HEK293 (cell line): ENCODE measurements around the gene TGM5.

ENCODE experiments used
- KLF7 ChIP-seq: fragments of 450-650 bp; formaldehyde crosslinking; IDR thresholded peaks from 2 replicates; pipeline ENCODE4 v1.5.1; 2016; ENCODE audit warnings: missing biosample characterization, missing genetic modification characterization, borderline replicate concordance
- ZBTB8A ChIP-seq: fragments of 450-650 bp; formaldehyde crosslinking; IDR thresholded peaks from 2 replicates; pipeline ENCODE4 v1.5.1; 2016; ENCODE audit warnings: missing biosample characterization, missing genetic modification characterization
- ZFP69B ChIP-seq: fragments of 450-650 bp; formaldehyde crosslinking; IDR thresholded peaks from 2 replicates; pipeline ENCODE4 v1.5.1; 2016; ENCODE audit warnings: missing biosample characterization, missing genetic modification characterization
- ZNF132 ChIP-seq: fragments of 450-650 bp; formaldehyde crosslinking; IDR thresholded peaks from 2 replicates; pipeline ENCODE4 v1.5.1; 2017; ENCODE audit warnings: missing biosample characterization, missing genetic modification characterization, borderline replicate concordance
- ZNF174 ChIP-seq: fragments of 450-650 bp; formaldehyde crosslinking; IDR thresholded peaks from 2 replicates; pipeline ENCODE4 v1.5.0; 2017; ENCODE audit warnings: missing biosample characterization, mild to moderate bottlenecking, missing genetic modification characterization
- ZNF274 ChIP-seq, 2 experiments: fragments of 200-500 bp in 1 of 2; fragments of 450-650 bp in 1 of 2; sonication (Bioruptor generic) in 1 of 2; formaldehyde crosslinking in 1 of 2; IDR thresholded peaks; 2 replicates each; pipeline versions ENCODE4 v1.5.1 to v1.6.1; 2014 to 2016; ENCODE audit warnings: borderline replicate concordance in 1 of 2, inconsistent platforms in 1 of 2, low read length in 1 of 2, missing biosample characterization in 1 of 2, missing genetic modification characterization in 1 of 2
- ZNF549 ChIP-seq: fragments of 450-650 bp; IDR thresholded peaks from 2 replicates; pipeline ENCODE4 v1.5.1; 2018; ENCODE audit warnings: missing biosample characterization, missing genetic modification characterization, mild to moderate bottlenecking, inconsistent platforms, moderate library complexity
- ZNF843 ChIP-seq: fragments of 450-650 bp; formaldehyde crosslinking; IDR thresholded peaks from 2 replicates; pipeline ENCODE4 v1.5.1; 2016; ENCODE audit warnings: missing biosample characterization, missing genetic modification characterization
- ZSCAN16 ChIP-seq: fragments of 450-650 bp; formaldehyde crosslinking; IDR thresholded peaks from 2 replicates; pipeline ENCODE4 v1.5.1; 2016; ENCODE audit warnings: missing biosample characterization, missing genetic modification characterization
- TF ChIP-seq, protein P1 (sequence below): fragments of 450-650 bp; formaldehyde crosslinking; IDR thresholded peaks from 2 replicates; pipeline ENCODE4 v1.5.1; 2016; ENCODE audit warnings: missing biosample characterization, missing genetic modification characterization
- TF ChIP-seq, protein P2 (sequence below): fragments of 450-650 bp; formaldehyde crosslinking; IDR thresholded peaks from 2 replicates; pipeline ENCODE4 v1.5.1; 2016; ENCODE audit warnings: missing biosample characterization, missing genetic modification characterization
- TF ChIP-seq, protein P3 (sequence below): fragments of 450-650 bp; formaldehyde crosslinking; IDR thresholded peaks from 2 replicates; pipeline ENCODE4 v1.5.1; 2016; ENCODE audit warnings: missing biosample characterization, missing genetic modification characterization, low read depth
- TF ChIP-seq, protein P4 (sequence below): fragments of 450-650 bp; formaldehyde crosslinking; IDR thresholded peaks from 2 replicates; pipeline ENCODE4 v1.5.1; 2016; ENCODE audit warnings: missing biosample characterization, missing genetic modification characterization
- TF ChIP-seq, protein P5 (sequence below): fragments of 450-650 bp; formaldehyde crosslinking; IDR thresholded peaks from 2 replicates; pipeline ENCODE4 v1.5.1; 2017; ENCODE audit warnings: missing biosample characterization, missing genetic modification characterization

DNA sequence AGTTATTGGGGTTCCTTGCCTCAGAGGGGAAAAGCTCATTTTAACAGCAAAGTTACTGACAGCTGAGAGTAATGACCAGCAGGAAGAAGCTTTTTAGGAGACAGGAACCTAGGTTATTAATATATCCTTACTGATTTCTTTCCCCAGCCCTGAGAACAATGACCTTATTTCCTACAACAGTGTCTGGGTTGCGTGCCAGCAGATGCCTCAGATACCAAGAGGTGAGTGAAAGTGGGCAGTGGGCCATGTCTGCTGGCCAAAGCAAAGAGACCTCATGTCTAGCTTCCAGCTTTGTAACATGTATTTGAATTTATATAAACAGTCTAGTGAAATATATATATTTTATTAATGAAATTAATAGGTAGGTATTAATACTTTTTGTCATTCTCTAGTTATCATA is 76.5 kb downstream of the TGM5 start:
- TF ChIP-seq, protein P1, sequence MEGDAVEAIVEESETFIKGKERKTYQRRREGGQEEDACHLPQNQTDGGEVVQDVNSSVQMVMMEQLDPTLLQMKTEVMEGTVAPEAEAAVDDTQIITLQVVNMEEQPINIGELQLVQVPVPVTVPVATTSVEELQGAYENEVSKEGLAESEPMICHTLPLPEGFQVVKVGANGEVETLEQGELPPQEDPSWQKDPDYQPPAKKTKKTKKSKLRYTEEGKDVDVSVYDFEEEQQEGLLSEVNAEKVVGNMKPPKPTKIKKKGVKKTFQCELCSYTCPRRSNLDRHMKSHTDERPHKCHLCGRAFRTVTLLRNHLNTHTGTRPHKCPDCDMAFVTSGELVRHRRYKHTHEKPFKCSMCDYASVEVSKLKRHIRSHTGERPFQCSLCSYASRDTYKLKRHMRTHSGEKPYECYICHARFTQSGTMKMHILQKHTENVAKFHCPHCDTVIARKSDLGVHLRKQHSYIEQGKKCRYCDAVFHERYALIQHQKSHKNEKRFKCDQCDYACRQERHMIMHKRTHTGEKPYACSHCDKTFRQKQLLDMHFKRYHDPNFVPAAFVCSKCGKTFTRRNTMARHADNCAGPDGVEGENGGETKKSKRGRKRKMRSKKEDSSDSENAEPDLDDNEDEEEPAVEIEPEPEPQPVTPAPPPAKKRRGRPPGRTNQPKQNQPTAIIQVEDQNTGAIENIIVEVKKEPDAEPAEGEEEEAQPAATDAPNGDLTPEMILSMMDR (tag by site-specific recombination), result no peak
- TF ChIP-seq, protein P2, sequence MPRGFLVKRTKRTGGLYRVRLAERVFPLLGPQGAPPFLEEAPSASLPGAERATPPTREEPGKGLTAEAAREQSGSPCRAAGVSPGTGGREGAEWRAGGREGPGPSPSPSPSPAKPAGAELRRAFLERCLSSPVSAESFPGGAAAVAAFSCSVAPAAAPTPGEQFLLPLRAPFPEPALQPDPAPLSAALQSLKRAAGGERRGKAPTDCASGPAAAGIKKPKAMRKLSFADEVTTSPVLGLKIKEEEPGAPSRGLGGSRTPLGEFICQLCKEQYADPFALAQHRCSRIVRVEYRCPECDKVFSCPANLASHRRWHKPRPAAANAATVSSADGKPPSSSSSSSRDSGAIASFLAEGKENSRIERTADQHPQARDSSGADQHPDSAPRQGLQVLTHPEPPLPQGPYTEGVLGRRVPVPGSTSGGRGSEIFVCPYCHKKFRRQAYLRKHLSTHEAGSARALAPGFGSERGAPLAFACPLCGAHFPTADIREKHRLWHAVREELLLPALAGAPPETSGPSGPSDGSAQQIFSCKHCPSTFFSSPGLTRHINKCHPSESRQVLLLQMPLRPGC (tag by site-specific recombination), result no peak
- TF ChIP-seq ZSCAN16 (tag by site-specific recombination) (no peak), ZNF274 (IDR thresholded peaks at IDR 0.05; ENCODE audit: low read length) (no peak), ZNF274 (tag by site-specific recombination; IDR thresholded peaks at IDR 0.05; ENCODE audit: borderline replicate concordance) (no peak), KLF7 (tag by site-specific recombination) (no peak), ZNF843 (tag by site-specific recombination) (no peak), ZNF132 (no peak), ZFP69B (no peak), ZNF549 (tag by site-specific recombination) (no peak), ZNF174 (tag by site-specific recombination) (no peak), ZBTB8A (tag by site-specific recombination) (no peak)
- TF ChIP-seq, protein P3, sequence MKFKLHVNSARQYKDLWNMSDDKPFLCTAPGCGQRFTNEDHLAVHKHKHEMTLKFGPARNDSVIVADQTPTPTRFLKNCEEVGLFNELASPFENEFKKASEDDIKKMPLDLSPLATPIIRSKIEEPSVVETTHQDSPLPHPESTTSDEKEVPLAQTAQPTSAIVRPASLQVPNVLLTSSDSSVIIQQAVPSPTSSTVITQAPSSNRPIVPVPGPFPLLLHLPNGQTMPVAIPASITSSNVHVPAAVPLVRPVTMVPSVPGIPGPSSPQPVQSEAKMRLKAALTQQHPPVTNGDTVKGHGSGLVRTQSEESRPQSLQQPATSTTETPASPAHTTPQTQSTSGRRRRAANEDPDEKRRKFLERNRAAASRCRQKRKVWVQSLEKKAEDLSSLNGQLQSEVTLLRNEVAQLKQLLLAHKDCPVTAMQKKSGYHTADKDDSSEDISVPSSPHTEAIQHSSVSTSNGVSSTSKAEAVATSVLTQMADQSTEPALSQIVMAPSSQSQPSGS (tag by site-specific recombination), result no peak
- TF ChIP-seq, protein P4, sequence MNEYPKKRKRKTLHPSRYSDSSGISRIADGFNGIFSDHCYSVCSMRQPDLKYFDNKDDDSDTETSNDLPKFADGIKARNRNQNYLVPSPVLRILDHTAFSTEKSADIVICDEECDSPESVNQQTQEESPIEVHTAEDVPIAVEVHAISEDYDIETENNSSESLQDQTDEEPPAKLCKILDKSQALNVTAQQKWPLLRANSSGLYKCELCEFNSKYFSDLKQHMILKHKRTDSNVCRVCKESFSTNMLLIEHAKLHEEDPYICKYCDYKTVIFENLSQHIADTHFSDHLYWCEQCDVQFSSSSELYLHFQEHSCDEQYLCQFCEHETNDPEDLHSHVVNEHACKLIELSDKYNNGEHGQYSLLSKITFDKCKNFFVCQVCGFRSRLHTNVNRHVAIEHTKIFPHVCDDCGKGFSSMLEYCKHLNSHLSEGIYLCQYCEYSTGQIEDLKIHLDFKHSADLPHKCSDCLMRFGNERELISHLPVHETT, result no peak
- TF ChIP-seq, protein P5, sequence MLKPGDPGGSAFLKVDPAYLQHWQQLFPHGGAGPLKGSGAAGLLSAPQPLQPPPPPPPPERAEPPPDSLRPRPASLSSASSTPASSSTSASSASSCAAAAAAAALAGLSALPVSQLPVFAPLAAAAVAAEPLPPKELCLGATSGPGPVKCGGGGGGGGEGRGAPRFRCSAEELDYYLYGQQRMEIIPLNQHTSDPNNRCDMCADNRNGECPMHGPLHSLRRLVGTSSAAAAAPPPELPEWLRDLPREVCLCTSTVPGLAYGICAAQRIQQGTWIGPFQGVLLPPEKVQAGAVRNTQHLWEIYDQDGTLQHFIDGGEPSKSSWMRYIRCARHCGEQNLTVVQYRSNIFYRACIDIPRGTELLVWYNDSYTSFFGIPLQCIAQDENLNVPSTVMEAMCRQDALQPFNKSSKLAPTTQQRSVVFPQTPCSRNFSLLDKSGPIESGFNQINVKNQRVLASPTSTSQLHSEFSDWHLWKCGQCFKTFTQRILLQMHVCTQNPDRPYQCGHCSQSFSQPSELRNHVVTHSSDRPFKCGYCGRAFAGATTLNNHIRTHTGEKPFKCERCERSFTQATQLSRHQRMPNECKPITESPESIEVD (tag by site-specific recombination), result no peak
